ENCODE measurements around the gene TOP3A. TPM values are rescaled to one million over a fixed set of nuclear protein-coding genes. Genes with fewer than 3 reads are reported as not detected.

The TOP3A gene
- total RNA-seq, 1 experiment from 2014 or later = 68.7 TPM

- H3K56ac ChIP-seq (ENCODE audit: insufficient read length, low read depth, low read length) = no peak overlapping the region
- H4K5ac ChIP-seq (ENCODE audit: insufficient read length, low read depth, low read length) = no peak overlapping the region
- no peak overlapping the region for H3K18ac ChIP-seq (ENCODE audit: insufficient read length, low read depth, low read length)
- no peak overlapping the region for H2BK15ac ChIP-seq (ENCODE audit: low read depth, low read length)
- H3K4ac ChIP-seq (ENCODE audit: low read depth, low read length) = no peak overlapping the region
- Mint-ChIP-seq H3K4me1 (no peaks in the 10 kb centered on the region), H3K27ac (no peak overlapping the region), H3K4me3 (no peak overlapping the region), H3K9me3 (no peaks in the 10 kb centered on the region), H3K27me3 (ENCODE audit: low read depth) (no peaks in the 10 kb centered on the region), H3K36me3 (ENCODE audit: insufficient read depth in 1 of 3, low read depth in 3 of 3) (peaks cover 64 to 96% (median 93%) of the 10 kb centered on the region in 3 experiments; a peak in 6 of 7 replicates)
- H4K20me1 ChIP-seq (ENCODE audit: control insufficient read depth, insufficient read depth, insufficient read length) = no peaks in the 10 kb centered on the region
- H3K79me1 ChIP-seq (ENCODE audit: insufficient read depth, low read depth, low read length, poor library complexity, severe bottlenecking) = no peaks in the 10 kb centered on the region
- no peaks in the 10 kb centered on the region for H3K79me2 ChIP-seq (ENCODE audit: insufficient read depth, low read length)
- H3K9ac ChIP-seq (ENCODE audit: extremely low read depth, insufficient read length, low read length) = no peak overlapping the region
- H3K23me2 ChIP-seq (ENCODE audit: insufficient read length, low read depth, low read length, poor library complexity, severe bottlenecking) = no peaks in the 10 kb centered on the region
- WGBS (ENCODE audit: extremely low coverage, insufficient read length, low lambda C conversion rate) = no CpG with 5 or more reads among the region's 11 CpGs
- DNase-seq = no peak
- H3K23ac ChIP-seq (ENCODE audit: insufficient read length, low read depth, low read length) = no peak overlapping the region
- H3K27ac ChIP-seq (ENCODE audit: insufficient read length, low read depth, low read length) = no peak overlapping the region
- H4K8ac ChIP-seq (replicated peaks; ENCODE audit: insufficient read length, low read depth, low read length) = no peak overlapping the region
- H2AK5ac ChIP-seq (ENCODE audit: insufficient read length, low read length) = no peak overlapping the region
- H4K91ac ChIP-seq (ENCODE audit: insufficient read length, low read depth, low read length) = no peak overlapping the region
- H3K27me3 ChIP-seq (ENCODE audit: insufficient read depth, low read length) = no peaks in the 10 kb centered on the region
- H2BK120ac ChIP-seq (ENCODE audit: low read depth, low read length, poor library complexity, severe bottlenecking) = no peak overlapping the region
- H2BK12ac ChIP-seq (ENCODE audit: insufficient read length, low read depth, low read length) = no peak overlapping the region
- H3K4me2 ChIP-seq (ENCODE audit: insufficient read depth, insufficient read length, low read length) = no peak overlapping the region
- no peak overlapping the region for H2BK5ac ChIP-seq (ENCODE audit: insufficient read length, low read length)
- no peak overlapping the region for H2BK20ac ChIP-seq (ENCODE audit: low read depth, low read length, poor library complexity, severe bottlenecking)
- H2AFZ ChIP-seq (ENCODE audit: low read length) = no peak overlapping the region
- TF ChIP-seq, protein P1, sequence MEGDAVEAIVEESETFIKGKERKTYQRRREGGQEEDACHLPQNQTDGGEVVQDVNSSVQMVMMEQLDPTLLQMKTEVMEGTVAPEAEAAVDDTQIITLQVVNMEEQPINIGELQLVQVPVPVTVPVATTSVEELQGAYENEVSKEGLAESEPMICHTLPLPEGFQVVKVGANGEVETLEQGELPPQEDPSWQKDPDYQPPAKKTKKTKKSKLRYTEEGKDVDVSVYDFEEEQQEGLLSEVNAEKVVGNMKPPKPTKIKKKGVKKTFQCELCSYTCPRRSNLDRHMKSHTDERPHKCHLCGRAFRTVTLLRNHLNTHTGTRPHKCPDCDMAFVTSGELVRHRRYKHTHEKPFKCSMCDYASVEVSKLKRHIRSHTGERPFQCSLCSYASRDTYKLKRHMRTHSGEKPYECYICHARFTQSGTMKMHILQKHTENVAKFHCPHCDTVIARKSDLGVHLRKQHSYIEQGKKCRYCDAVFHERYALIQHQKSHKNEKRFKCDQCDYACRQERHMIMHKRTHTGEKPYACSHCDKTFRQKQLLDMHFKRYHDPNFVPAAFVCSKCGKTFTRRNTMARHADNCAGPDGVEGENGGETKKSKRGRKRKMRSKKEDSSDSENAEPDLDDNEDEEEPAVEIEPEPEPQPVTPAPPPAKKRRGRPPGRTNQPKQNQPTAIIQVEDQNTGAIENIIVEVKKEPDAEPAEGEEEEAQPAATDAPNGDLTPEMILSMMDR (conservative IDR thresholded peaks at IDR 0.05) = no peak
- H3K4me1 ChIP-seq (ENCODE audit: insufficient read depth, low read length) = no peaks in the 10 kb centered on the region
- H3K14ac ChIP-seq (ENCODE audit: insufficient read depth, low read length) = no peak overlapping the region
- H3K9me3 ChIP-seq (ENCODE audit: control insufficient read depth, low read depth, low read length) = no peaks in the 10 kb centered on the region
- H3T11ph ChIP-seq (ENCODE audit: low read length) = no peak overlapping the region
Observed at GRCh38 chr17:18285296-18285695, 29.5 kb downstream of the TOP3A start.
